Calu3 (cell line): ENCODE data around the gene CARM1. TPM values are rescaled to one million over a fixed set of nuclear protein-coding genes. Genes with fewer than 3 reads are reported as not detected.

ENCODE experiments used
- BruUV-seq: library from RNA; stranded (reverse); fragments of 400-500 nt; replicated peaks from 2 replicates; lab custom pipeline; 2021; lab: Mats Ljungman, UMichigan
- CTCF ChIA-PET: fragments of 300-600 bp; sonication (Branson Sonifier 250); formaldehyde crosslinking; loops from one replicate; lab custom pipeline; 2022; ENCODE audit warnings: antibody characterized with exemption; lab: Charles Lee
- DNase-seq: peaks from one replicate; pipeline ENCODE4 v3.0.0; 2022
- H3K27ac Mint-ChIP-seq: one replicate; pipeline ENCODE4 v1.8.0; 2022; ENCODE audit warnings: mixed read lengths; ENCODE audit not compliant: unreplicated experiment
- H3K27me3 Mint-ChIP-seq: one replicate; pipeline ENCODE4 v1.8.0; 2022; ENCODE audit warnings: mixed read lengths; ENCODE audit not compliant: unreplicated experiment
- H3K36me3 Mint-ChIP-seq: one replicate; pipeline ENCODE4 v1.8.0; 2022; ENCODE audit warnings: mild to moderate bottlenecking, moderate library complexity, mixed read lengths; ENCODE audit not compliant: insufficient read depth, unreplicated experiment
- H3K4me1 Mint-ChIP-seq: one replicate; pipeline ENCODE4 v1.8.0; 2022; ENCODE audit warnings: mild to moderate bottlenecking, low read depth, mixed read lengths; ENCODE audit not compliant: unreplicated experiment
- H3K4me3 Mint-ChIP-seq: one replicate; pipeline ENCODE4 v1.8.0; 2022; ENCODE audit warnings: mild to moderate bottlenecking, low read depth, moderate library complexity, mixed read lengths; ENCODE audit not compliant: unreplicated experiment
- H3K9me3 Mint-ChIP-seq: one replicate; pipeline ENCODE4 v1.8.0; 2022; ENCODE audit warnings: low read depth, mixed read lengths; ENCODE audit not compliant: unreplicated experiment
- CTCF ChIP-seq: fragments of 200-600 bp; IDR thresholded peaks from one replicate; pipeline ENCODE4 v1.8.0; 2022; ENCODE audit warnings: antibody characterized with exemption; ENCODE audit not compliant: unreplicated experiment
- intact Hi-C: fragments of 100-400 bp; cut with micrococcal nuclease; formaldehyde crosslinking; loops from one replicate; pipeline ENCODE4 v1.10.0; 2022; ENCODE audit not compliant: unreplicated experiment
- total RNA-seq: library from RNA; stranded (reverse); gene quantifications from 2 replicates; pipeline ENCODE4 v1.2.3, GENCODE V29; 2022

Gene CARM1
- total RNA-seq, 1 experiment from 2014 or later: 32.8 TPM

- intact Hi-C loops: no loop called here
- H3K9me3 Mint-ChIP-seq: no peaks in the 10 kb centered on the region
- peak; percentile 96 for DNase-seq
- BruUV-seq: TSS peak; percentile 84
- no peaks in the 10 kb centered on the region for H3K27me3 Mint-ChIP-seq
- no peaks in the 10 kb centered on the region for H3K4me1 Mint-ChIP-seq
- peak within 1 kb of the TSS; percentile 77 for H3K27ac Mint-ChIP-seq
- H3K36me3 Mint-ChIP-seq: peaks cover 27% of the 10 kb centered on the region
- TF ChIP-seq CTCF: no peak
- peak within 1 kb of the TSS; percentile 80 for H3K4me3 Mint-ChIP-seq
- CTCF ChIA-PET: no interaction called here
Observed at GRCh38 chr19:10960314-10961072, 89.1 kb downstream of the CARM1 start, which contains the start of gene SMARCA4. SMARCA4 (plus strand) TSS chr19:10961030; CDS start chr19:10984152, 23,122 bp downstream.

GRCh38 chr19:10961073-10961860 is 89.9 kb downstream of the CARM1 start:
- DNase-seq: peak; percentile 55
- Mint-ChIP-seq H3K27ac (no peak overlapping the region), H3K27me3 (no peaks in the 10 kb centered on the region)

GRCh38 chr19:10962863-10963262 is 91.5 kb downstream of the CARM1 start:
- no peak for TF ChIP-seq CTCF
- CTCF ChIA-PET: interaction anchor here (0.7 kb wide), 2 partner anchors 14 to 55 kb away, joined by 3 to 4 read pairs; no protein-coding TSS in a partner anchor
- Mint-ChIP-seq H3K27me3 (no peaks in the 10 kb centered on the region), H3K36me3 (peaks cover 27% of the 10 kb centered on the region), H3K27ac (no peak overlapping the region), H3K9me3 (no peaks in the 10 kb centered on the region), H3K4me3 (peak overlapping the region; percentile 80), H3K4me1 (peaks cover 5% of the 10 kb centered on the region)
- no TSS peak for BruUV-seq
- DNase-seq: no peak
- intact Hi-C loops: no loop called here

More at GRCh38 chr19:10961073-10961860, 89.9 kb downstream of the CARM1 start:
- intact Hi-C loops: no loop called here
- CTCF ChIA-PET: no interaction called here
- peaks cover 27% of the 10 kb centered on the region for H3K36me3 Mint-ChIP-seq
- H3K4me3 Mint-ChIP-seq: peak overlapping the region; percentile 80
- no peaks in the 10 kb centered on the region for H3K9me3 Mint-ChIP-seq
- TF ChIP-seq CTCF: no peak
- BruUV-seq: no TSS peak
- H3K4me1 Mint-ChIP-seq: no peaks in the 10 kb centered on the region

- CTCF ChIA-PET: interaction anchor here (0.6 to 0.7 kb wide), 3 partner anchors 8 to 54 kb away, joined by 3 to 5 read pairs (median 4); no protein-coding TSS in a partner anchor
- no TSS peak for BruUV-seq
- no peak overlapping the region for H3K4me3 Mint-ChIP-seq
- TF ChIP-seq CTCF: no peak
- H3K36me3 Mint-ChIP-seq: peaks cover 33% of the 10 kb centered on the region
- no peaks in the 10 kb centered on the region for H3K27me3 Mint-ChIP-seq
- H3K4me1 Mint-ChIP-seq: peaks cover 5% of the 10 kb centered on the region
- intact Hi-C loops: no loop called here
- no peak overlapping the region for H3K27ac Mint-ChIP-seq
- no peak for DNase-seq
- no peaks in the 10 kb centered on the region for H3K9me3 Mint-ChIP-seq
Observed at GRCh38 chr19:10963865-10964264, 92.5 kb downstream of the CARM1 start.
